Measurements from ENCODE around the gene CCDC170.

CCDC170 gene

GRCh38 chr6:151478670-151479069 is 15.1 kb upstream of the CCDC170 start:
- DNase-seq: no peak
- TF ChIP-seq POLR2A (IDR thresholded peaks at IDR 0.05; ENCODE audit: low read length): no peak
- no peak for TF ChIP-seq GATA1 (IDR thresholded peaks at IDR 0.05; ENCODE audit: low read depth, low read length)

- DNase-seq: no peak
Observed at GRCh38 chr6:151481786-151482185, 12.0 kb upstream of the CCDC170 start.

GRCh38 chr6:151482290-151482689 is 11.5 kb upstream of the CCDC170 start:
- no peak for TF ChIP-seq POLR2A (IDR thresholded peaks at IDR 0.05; ENCODE audit: low read length)
- no peak for TF ChIP-seq GATA1 (IDR thresholded peaks at IDR 0.05; ENCODE audit: low read depth, low read length)
- no peak for DNase-seq

More at GRCh38 chr6:151481786-151482185, 12.0 kb upstream of the CCDC170 start:
- TF ChIP-seq GATA1 (IDR thresholded peaks at IDR 0.05; ENCODE audit: low read depth, low read length): no peak
- TF ChIP-seq POLR2A (IDR thresholded peaks at IDR 0.05; ENCODE audit: low read length): no peak

- TF ChIP-seq POLR2A (IDR thresholded peaks at IDR 0.05; ENCODE audit: low read length) (no peak), GATA1 (IDR thresholded peaks at IDR 0.05; ENCODE audit: low read depth, low read length) (no peak)
- no peak for DNase-seq
Observed at GRCh38 chr6:151483994-151484393, 9.8 kb upstream of the CCDC170 start.

GRCh38 chr6:151488226-151488625 is 5.6 kb upstream of the CCDC170 start:
- no peak for DNase-seq
- TF ChIP-seq POLR2A (IDR thresholded peaks at IDR 0.05; ENCODE audit: low read length): no peak
- TF ChIP-seq GATA1 (IDR thresholded peaks at IDR 0.05; ENCODE audit: low read depth, low read length): no peak

- no peak for TF ChIP-seq GATA1 (IDR thresholded peaks at IDR 0.05; ENCODE audit: low read depth, low read length)
- TF ChIP-seq POLR2A (IDR thresholded peaks at IDR 0.05; ENCODE audit: low read length): no peak
Observed at GRCh38 chr6:151490996-151491395, 2.8 kb upstream of the CCDC170 start.

GRCh38 chr6:151493161-151493803 is 535 bp upstream of the CCDC170 start:
- TF ChIP-seq GATA1 (IDR thresholded peaks at IDR 0.05; ENCODE audit: low read depth, low read length): no peak
- no peak for TF ChIP-seq POLR2A (IDR thresholded peaks at IDR 0.05; ENCODE audit: low read length)
- DNase-seq: no peak

More at GRCh38 chr6:151490996-151491395, 2.8 kb upstream of the CCDC170 start:
- no peak for DNase-seq

- DNase-seq: peak in 1 of 2 experiments; percentile 4
Observed at GRCh38 chr6:151494235-151494935, 568 bp downstream of the CCDC170 start.

GRCh38 chr6:151494936-151495320 is 1.1 kb downstream of the CCDC170 start:
- no peak for DNase-seq

More at GRCh38 chr6:151494235-151494935, 568 bp downstream of the CCDC170 start:
- TF ChIP-seq GATA1 (IDR thresholded peaks at IDR 0.05; ENCODE audit: low read depth, low read length) (no peak), POLR2A (IDR thresholded peaks at IDR 0.05; ENCODE audit: low read length) (no peak)

GRCh38 chr6:151495380-151495779 is 1.6 kb downstream of the CCDC170 start:
- no peak for DNase-seq
- TF ChIP-seq GATA1 (IDR thresholded peaks at IDR 0.05; ENCODE audit: low read depth, low read length): no peak
- no peak for TF ChIP-seq POLR2A (IDR thresholded peaks at IDR 0.05; ENCODE audit: low read length)

More at GRCh38 chr6:151494936-151495320, 1.1 kb downstream of the CCDC170 start:
- TF ChIP-seq GATA1 (IDR thresholded peaks at IDR 0.05; ENCODE audit: low read depth, low read length): no peak
- no peak for TF ChIP-seq POLR2A (IDR thresholded peaks at IDR 0.05; ENCODE audit: low read length)

- DNase-seq: no peak
- TF ChIP-seq GATA1 (IDR thresholded peaks at IDR 0.05; ENCODE audit: low read depth, low read length) (no peak), POLR2A (IDR thresholded peaks at IDR 0.05; ENCODE audit: low read length) (no peak)
Observed at GRCh38 chr6:151497905-151498304, 4.1 kb downstream of the CCDC170 start.

GRCh38 chr6:151498327-151498726 is 4.5 kb downstream of the CCDC170 start:
- DNase-seq: no peak

GRCh38 chr6:151499551-151499950 is 5.7 kb downstream of the CCDC170 start:
- no peak for DNase-seq

More at GRCh38 chr6:151498327-151498726, 4.5 kb downstream of the CCDC170 start:
- TF ChIP-seq GATA1 (IDR thresholded peaks at IDR 0.05; ENCODE audit: low read depth, low read length) (no peak), POLR2A (IDR thresholded peaks at IDR 0.05; ENCODE audit: low read length) (no peak)

GRCh38 chr6:151501511-151502136 is 7.8 kb downstream of the CCDC170 start:
- TF ChIP-seq GATA1 (IDR thresholded peaks at IDR 0.05; ENCODE audit: low read depth, low read length): no peak
- no peak for TF ChIP-seq POLR2A (IDR thresholded peaks at IDR 0.05; ENCODE audit: low read length)
- no peak for DNase-seq

More at GRCh38 chr6:151499551-151499950, 5.7 kb downstream of the CCDC170 start:
- TF ChIP-seq GATA1 (IDR thresholded peaks at IDR 0.05; ENCODE audit: low read depth, low read length): no peak
